H1 (cell line): ENCODE measurements around the gene FOXC1. TPM values are rescaled to one million over a fixed set of nuclear protein-coding genes. Genes with fewer than 3 reads are reported as not detected.

Experiments
- HDAC6 ChIP-seq: IDR thresholded peaks from one replicate; pipeline ENCODE4 v1.7.1; 2012; ENCODE audit warnings: low read depth, mild to moderate bottlenecking, inconsistent platforms, low read length, moderate library complexity
- RNF2 ChIP-seq: fragments of 200-900, 300-1000 bp; sonication (generic); IDR thresholded peaks from 2 replicates; pipeline ENCODE4 v1.7.1; 2016; ENCODE audit warnings: borderline replicate concordance, low read depth, mild to moderate bottlenecking, antibody characterized with exemption, low read length; ENCODE audit not compliant: poor library complexity, severe bottlenecking; ENCODE audit errors: missing control alignments
- TEAD4 ChIP-seq: IDR thresholded peaks from 2 replicates; pipeline ENCODE4 v1.6.1; 2012; ENCODE audit warnings: low read depth, low read length, inconsistent platforms, mixed read lengths
- polyA plus RNA-seq, 7 experiments: library from polyadenylated mRNA; depleted of rRNA in 3 of 7; stranded (reverse) in 5 of 7; unstranded in 2 of 7; fragments of >200 nt in 5 of 7; fragments of 200-250 nt in 2 of 7; gene quantifications; 1 replicate in 5 of 7; 2 replicates in 1 of 7; 4 replicates in 1 of 7; pipeline versions ENCODE4 v1.2.1 to v1.2.3, GENCODE V29; 2011 to 2013; ENCODE audit warnings: missing spikeins in 2 of 7, mixed read lengths in 2 of 7
- total RNA-seq: library from RNA; stranded (reverse); fragmentation: NEBNext Ultra II Directional; extraction: Animal tissue kit (Norgen Biotek cat#: 25700); gene quantifications from 2 replicates; pipeline ENCODE4 v1.2.1, GENCODE V29; 2021
- TF ChIP-seq, protein P1 (sequence below): IDR thresholded peaks from 2 replicates; pipeline ENCODE4 v1.6.1; 2011; ENCODE audit warnings: low read length, improper control_type of control experiment
- TF ChIP-seq, protein P2 (sequence below): IDR thresholded peaks from 2 replicates; pipeline ENCODE4 v1.6.1; 2011; ENCODE audit warnings: low read depth, mild to moderate bottlenecking, low read length; ENCODE audit not compliant: insufficient read depth

FOXC1 gene
- total and polyA plus RNA-seq, 2 of the 8 experiments (the other 6 are each of a cell fraction or from before 2014, with no cell fraction given) = 0.22 TPM; not detected in 1

DNA sequence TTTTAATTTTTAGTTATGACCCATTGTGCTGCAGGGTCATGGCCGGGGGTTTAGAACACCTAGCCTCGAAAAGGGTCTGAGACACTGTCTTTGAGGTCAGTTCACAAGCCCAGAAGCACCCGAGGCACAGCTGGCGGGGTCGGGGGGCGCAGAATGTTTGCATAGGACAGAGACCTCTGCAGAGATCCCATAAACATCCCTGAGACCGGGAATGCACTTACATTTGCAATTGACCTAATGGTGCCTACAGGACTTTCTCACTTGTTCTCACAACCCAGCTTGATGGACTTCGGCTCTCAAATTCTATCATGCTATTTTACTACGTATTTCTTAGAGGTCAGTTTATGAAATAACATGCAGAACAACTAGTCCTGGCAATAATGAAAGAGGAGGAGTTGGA is 33.5 kb upstream of the FOXC1 start (continued):
- no peak for TF ChIP-seq RNF2
- TF ChIP-seq, protein P1, sequence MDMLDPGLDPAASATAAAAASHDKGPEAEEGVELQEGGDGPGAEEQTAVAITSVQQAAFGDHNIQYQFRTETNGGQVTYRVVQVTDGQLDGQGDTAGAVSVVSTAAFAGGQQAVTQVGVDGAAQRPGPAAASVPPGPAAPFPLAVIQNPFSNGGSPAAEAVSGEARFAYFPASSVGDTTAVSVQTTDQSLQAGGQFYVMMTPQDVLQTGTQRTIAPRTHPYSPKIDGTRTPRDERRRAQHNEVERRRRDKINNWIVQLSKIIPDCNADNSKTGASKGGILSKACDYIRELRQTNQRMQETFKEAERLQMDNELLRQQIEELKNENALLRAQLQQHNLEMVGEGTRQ = no peak
- no peak for TF ChIP-seq TEAD4
- TF ChIP-seq, protein P2, sequence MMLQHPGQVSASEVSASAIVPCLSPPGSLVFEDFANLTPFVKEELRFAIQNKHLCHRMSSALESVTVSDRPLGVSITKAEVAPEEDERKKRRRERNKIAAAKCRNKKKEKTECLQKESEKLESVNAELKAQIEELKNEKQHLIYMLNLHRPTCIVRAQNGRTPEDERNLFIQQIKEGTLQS = no peak
- TF ChIP-seq HDAC6 = no peak
